Measurements from ENCODE around the gene GALNT9. TPM values are rescaled to one million over a fixed set of nuclear protein-coding genes. Genes with fewer than 3 reads are reported as not detected.

Gene GALNT9
- total RNA-seq, 2 donors from 2014 or later, result 0.14 to 1.0 TPM

DNA sequence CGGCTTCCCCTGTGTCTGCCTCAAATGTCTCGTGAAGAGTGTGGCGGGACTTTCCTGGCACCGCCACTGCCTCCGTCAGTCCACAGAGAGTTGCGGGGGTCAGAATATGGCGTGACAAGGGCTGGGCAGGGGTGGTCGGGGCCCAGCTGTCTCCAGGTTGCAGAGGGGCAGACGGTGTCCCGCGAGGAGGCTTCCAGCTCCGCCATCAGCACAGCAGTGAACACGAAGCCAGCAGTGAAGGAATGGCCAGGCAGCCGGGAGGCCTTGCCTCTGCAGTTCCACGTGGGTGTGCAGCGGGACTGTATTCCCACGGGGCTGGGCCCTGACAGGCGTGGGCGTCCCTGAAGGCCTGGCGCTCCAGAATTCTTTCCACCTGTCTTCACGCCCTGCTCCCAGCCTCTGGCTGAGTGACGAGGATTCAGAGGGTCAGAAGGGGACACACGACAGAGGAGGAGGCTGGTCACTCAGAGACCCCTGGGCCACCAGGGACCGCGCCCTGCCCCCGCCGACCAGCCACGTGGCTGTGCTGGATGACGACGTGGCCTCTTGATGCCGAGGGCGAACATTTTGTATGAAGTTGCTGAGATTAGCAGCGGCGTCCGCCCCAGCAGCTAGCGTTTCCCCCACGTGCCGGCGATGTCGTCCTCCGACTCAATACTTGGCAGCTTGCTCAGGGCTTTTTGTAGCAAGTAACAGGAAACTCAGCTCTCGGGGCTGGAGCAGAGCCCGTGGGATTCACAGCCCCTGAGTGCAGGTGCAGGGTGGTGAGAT, 25.0 kb upstream of the GALNT9 start:
- intact Hi-C loops (cut with DNase I), result no loop called here

DNA sequence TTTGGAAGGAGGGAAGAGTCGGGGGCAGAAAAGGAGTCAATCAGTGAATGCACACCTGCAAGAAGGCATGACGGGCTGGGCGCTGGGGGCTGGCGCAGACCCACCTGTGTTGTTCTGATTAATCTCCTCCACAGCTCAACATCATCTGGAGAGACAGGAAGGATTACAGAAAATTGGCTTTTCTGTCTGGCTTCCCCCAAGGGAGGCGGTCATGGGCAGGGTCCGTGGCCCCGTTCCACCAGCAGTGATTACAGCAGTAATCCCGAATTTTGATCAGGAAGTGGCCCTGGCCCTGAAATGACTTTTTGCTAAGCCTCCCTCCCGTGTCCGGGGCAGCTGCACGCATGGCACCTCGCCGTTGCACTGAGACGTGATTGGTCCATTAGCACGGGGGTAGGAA, 24.4 kb upstream of the GALNT9 start:
- no peaks in the 10 kb centered on the region for H3K4me1 ChIP-seq (replicated peaks)
- intact Hi-C loops (cut with DNase I), result no loop called here
- WGBS, result 80% methylated on average over 15 of the region's 15 CpGs
- no peak for DNase-seq (ENCODE audit: low spot score)
- no peaks in the 10 kb centered on the region for H3K9me3 ChIP-seq
- H3K27ac ChIP-seq, result no peak overlapping the region
- TF ChIP-seq POLR2AphosphoS5 (IDR thresholded peaks at IDR 0.05) (no peak), POLR2A (IDR thresholded peaks at IDR 0.05) (no peak)
- TF ChIP-seq, protein P1, sequence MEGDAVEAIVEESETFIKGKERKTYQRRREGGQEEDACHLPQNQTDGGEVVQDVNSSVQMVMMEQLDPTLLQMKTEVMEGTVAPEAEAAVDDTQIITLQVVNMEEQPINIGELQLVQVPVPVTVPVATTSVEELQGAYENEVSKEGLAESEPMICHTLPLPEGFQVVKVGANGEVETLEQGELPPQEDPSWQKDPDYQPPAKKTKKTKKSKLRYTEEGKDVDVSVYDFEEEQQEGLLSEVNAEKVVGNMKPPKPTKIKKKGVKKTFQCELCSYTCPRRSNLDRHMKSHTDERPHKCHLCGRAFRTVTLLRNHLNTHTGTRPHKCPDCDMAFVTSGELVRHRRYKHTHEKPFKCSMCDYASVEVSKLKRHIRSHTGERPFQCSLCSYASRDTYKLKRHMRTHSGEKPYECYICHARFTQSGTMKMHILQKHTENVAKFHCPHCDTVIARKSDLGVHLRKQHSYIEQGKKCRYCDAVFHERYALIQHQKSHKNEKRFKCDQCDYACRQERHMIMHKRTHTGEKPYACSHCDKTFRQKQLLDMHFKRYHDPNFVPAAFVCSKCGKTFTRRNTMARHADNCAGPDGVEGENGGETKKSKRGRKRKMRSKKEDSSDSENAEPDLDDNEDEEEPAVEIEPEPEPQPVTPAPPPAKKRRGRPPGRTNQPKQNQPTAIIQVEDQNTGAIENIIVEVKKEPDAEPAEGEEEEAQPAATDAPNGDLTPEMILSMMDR (IDR thresholded peaks at IDR 0.05), result no peak
- no peak overlapping the region for H3K4me3 ChIP-seq
- H3K36me3 ChIP-seq, result no peaks in the 10 kb centered on the region
- peaks cover 2% of the 10 kb centered on the region for H3K27me3 ChIP-seq (replicated peaks; ENCODE audit: insufficient read depth)

More for the DNA sequence above, 25.0 kb upstream of the GALNT9 start:
- no peak for TF ChIP-seq POLR2AphosphoS5 (IDR thresholded peaks at IDR 0.05)
- TF ChIP-seq POLR2A (IDR thresholded peaks at IDR 0.05), result no peak
- TF ChIP-seq, protein P1 (IDR thresholded peaks at IDR 0.05), result no peak
- no peaks in the 10 kb centered on the region for H3K4me1 ChIP-seq (replicated peaks)
- no peak for DNase-seq (ENCODE audit: low spot score)
- H3K27me3 ChIP-seq (replicated peaks; ENCODE audit: insufficient read depth), result peaks cover 2% of the 10 kb centered on the region
- WGBS, result 78% methylated on average over 42 of the region's 43 CpGs
- H3K4me3 ChIP-seq, result no peak overlapping the region
- H3K9me3 ChIP-seq, result no peaks in the 10 kb centered on the region
- no peaks in the 10 kb centered on the region for H3K36me3 ChIP-seq
- no peak overlapping the region for H3K27ac ChIP-seq

DNA sequence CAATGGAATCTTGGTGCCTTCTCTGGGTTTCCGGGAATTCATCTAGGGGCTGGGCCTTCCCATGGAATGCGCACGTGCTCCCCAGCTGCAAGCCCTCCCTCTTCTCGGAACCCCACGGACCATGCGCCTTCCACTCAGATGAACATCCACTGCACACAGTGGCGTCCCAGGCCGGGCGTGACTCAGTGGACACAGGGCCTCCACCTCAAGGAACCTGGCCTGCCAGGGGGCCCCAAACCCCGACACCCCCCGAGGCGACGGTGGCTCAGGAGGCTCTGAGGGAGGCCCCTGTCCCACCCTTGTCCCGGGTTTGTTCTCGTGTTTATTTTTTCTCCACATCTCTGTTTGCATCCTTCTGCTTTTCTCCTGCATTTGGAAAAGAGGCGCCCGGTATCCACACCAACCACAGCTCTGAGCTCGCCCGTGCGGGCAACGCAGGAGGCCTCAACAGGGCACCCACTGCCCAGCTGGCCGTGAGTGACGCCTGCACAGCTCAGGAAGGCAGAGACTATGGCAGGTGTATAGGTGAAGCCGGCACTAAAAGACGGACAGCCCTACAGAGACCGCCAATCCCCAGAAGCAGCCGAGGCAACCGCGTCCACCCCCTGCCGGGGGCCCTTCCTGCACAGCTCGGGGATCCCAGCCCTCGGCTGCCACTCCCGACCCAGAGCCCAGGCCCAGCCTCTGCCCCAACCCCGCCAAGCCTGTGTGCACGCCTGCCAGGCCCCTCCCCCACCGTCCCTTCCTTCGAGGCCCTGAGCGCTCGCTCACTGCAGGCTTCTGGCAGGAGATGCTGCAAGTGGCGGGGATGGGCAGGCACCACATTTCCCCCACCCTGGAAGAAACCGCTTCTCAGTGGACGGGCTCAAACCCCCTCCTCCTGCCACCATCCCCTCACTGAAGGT, 23.8 kb upstream of the GALNT9 start:
- H3K4me1 ChIP-seq (replicated peaks), result no peaks in the 10 kb centered on the region
- no peak overlapping the region for H3K4me3 ChIP-seq
- no peak overlapping the region for H3K27ac ChIP-seq
- no peaks in the 10 kb centered on the region for H3K36me3 ChIP-seq
- DNase-seq (ENCODE audit: low spot score), result no peak
- H3K9me3 ChIP-seq, result no peaks in the 10 kb centered on the region
- 71% methylated on average over 37 of the region's 42 CpGs for WGBS
- intact Hi-C loops (cut with DNase I), result no loop called here
- H3K27me3 ChIP-seq (replicated peaks; ENCODE audit: insufficient read depth), result peaks cover 2% of the 10 kb centered on the region
- TF ChIP-seq POLR2AphosphoS5 (IDR thresholded peaks at IDR 0.05) (no peak), POLR2A (IDR thresholded peaks at IDR 0.05) (no peak)
- TF ChIP-seq, protein P1 (IDR thresholded peaks at IDR 0.05), result no peak

DNA sequence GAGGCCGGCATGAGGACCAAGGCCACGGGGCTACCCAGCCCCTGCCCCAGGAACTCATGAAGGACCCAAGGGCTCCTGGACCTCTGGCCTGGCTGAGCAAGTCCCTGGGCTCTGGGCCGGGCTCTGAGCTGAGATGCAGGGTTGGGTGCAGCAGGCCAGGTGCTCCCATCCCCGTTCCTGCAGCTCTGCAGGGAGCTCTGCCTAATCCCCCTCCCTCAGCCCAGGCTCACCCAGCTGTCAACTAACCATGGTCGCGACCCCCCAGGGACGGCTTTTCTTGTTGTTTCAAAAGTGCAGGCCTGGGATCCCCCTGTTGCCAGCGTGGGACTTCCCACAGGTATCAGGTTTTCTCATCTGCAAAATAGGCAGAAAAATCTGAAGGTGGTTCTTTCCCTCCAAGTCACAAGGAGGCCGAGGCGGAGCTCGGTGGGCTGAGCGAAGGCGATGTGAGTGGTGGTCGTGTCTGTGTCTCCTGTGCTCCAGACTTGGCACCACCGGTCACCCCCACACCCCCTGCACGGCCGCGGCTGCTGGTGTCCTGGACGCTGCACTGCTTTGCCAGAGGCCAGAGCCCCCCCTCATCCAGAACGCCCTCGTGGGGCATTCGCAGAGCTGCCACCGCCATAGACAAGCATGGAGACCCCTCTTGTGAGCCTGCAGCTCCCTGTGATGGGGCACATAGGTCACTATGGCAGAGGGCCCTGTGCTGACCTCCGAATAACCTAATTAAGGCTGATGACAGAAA, 22.5 kb upstream of the GALNT9 start:
- DNase-seq (ENCODE audit: low spot score), result no peak
- H3K4me1 ChIP-seq (replicated peaks), result no peaks in the 10 kb centered on the region
- H3K27ac ChIP-seq, result no peak overlapping the region
- H3K9me3 ChIP-seq, result no peaks in the 10 kb centered on the region
- H3K36me3 ChIP-seq, result no peaks in the 10 kb centered on the region
- TF ChIP-seq, protein P1 (IDR thresholded peaks at IDR 0.05), result no peak
- TF ChIP-seq POLR2AphosphoS5 (IDR thresholded peaks at IDR 0.05) (no peak), POLR2A (IDR thresholded peaks at IDR 0.05) (no peak)
- intact Hi-C loops (cut with DNase I), result no loop called here
- WGBS, result 86% methylated on average over 24 of the region's 24 CpGs
- peaks cover 6% of the 10 kb centered on the region for H3K27me3 ChIP-seq (replicated peaks; ENCODE audit: insufficient read depth)
- no peak overlapping the region for H3K4me3 ChIP-seq

Measured in prostate gland (tissue), 2 donors.